Measurements from ENCODE around the gene MAZ.

DNA sequence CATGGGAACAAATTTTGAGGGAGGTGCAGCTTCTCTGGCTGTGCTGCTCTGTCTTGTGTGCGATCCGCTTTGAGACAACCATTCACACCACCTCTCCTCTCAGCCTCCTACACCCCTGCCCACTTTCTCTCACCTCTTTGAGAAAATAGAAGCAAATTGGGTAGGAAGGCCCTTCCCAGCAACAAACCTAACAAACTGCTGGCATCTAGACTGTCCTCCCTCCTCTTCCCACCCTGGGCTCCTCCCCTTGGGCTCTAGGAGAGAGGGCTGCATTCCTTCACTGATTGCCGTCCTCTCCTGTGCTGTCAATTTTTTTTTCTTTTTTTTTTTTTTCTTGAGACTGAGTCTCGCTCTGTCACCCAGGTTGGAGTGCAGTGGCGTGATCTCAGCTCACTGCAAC lies 43.2 kb downstream of the MAZ start:
- TF ChIP-seq EP300 (IDR thresholded peaks at IDR 0.05; ENCODE audit: borderline replicate concordance): no peak
- TF ChIP-seq, protein P1, sequence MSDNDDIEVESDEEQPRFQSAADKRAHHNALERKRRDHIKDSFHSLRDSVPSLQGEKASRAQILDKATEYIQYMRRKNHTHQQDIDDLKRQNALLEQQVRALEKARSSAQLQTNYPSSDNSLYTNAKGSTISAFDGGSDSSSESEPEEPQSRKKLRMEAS (IDR thresholded peaks at IDR 0.05): no peak
- no peak for TF ChIP-seq YY1 (IDR thresholded peaks at IDR 0.05; ENCODE audit: low read depth)
- TF ChIP-seq, protein P2, sequence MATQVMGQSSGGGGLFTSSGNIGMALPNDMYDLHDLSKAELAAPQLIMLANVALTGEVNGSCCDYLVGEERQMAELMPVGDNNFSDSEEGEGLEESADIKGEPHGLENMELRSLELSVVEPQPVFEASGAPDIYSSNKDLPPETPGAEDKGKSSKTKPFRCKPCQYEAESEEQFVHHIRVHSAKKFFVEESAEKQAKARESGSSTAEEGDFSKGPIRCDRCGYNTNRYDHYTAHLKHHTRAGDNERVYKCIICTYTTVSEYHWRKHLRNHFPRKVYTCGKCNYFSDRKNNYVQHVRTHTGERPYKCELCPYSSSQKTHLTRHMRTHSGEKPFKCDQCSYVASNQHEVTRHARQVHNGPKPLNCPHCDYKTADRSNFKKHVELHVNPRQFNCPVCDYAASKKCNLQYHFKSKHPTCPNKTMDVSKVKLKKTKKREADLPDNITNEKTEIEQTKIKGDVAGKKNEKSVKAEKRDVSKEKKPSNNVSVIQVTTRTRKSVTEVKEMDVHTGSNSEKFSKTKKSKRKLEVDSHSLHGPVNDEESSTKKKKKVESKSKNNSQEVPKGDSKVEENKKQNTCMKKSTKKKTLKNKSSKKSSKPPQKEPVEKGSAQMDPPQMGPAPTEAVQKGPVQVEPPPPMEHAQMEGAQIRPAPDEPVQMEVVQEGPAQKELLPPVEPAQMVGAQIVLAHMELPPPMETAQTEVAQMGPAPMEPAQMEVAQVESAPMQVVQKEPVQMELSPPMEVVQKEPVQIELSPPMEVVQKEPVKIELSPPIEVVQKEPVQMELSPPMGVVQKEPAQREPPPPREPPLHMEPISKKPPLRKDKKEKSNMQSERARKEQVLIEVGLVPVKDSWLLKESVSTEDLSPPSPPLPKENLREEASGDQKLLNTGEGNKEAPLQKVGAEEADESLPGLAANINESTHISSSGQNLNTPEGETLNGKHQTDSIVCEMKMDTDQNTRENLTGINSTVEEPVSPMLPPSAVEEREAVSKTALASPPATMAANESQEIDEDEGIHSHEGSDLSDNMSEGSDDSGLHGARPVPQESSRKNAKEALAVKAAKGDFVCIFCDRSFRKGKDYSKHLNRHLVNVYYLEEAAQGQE (IDR thresholded peaks at IDR 0.05; ENCODE audit: low read depth): no peak

Data from Ishikawa (cell line).